ENCODE data around the gene ZNF516.

The ZNF516 gene

GRCh38 chr18:76338088-76338487 is 157.0 kb downstream of the ZNF516 start:
- DNase-seq (ENCODE audit: low read depth) = no peak

GRCh38 chr18:76335859-76336640 is 159.0 kb downstream of the ZNF516 start:
- no peak for DNase-seq (ENCODE audit: low read depth)

- DNase-seq (ENCODE audit: low read depth) = no peak
These were observed 166.9 kb downstream of the ZNF516 start for GRCh38 chr18:76328140-76328539.

- DNase-seq (ENCODE audit: low read depth) = no peak
These were observed 171.2 kb downstream of the ZNF516 start for GRCh38 chr18:76323891-76324290.

GRCh38 chr18:76322686-76323085 is 172.4 kb downstream of the ZNF516 start:
- DNase-seq (ENCODE audit: low read depth) = no peak

- no peak for DNase-seq (ENCODE audit: low read depth)
These were observed 175.7 kb downstream of the ZNF516 start for GRCh38 chr18:76319366-76319765.

- DNase-seq (ENCODE audit: low read depth) = no peak
These were observed 176.4 kb downstream of the ZNF516 start for GRCh38 chr18:76318607-76319006.

- DNase-seq (ENCODE audit: low read depth) = no peak
These were observed 177.9 kb downstream of the ZNF516 start for GRCh38 chr18:76317136-76317535.

GRCh38 chr18:76315722-76316230 is 179.3 kb downstream of the ZNF516 start:
- no peak for DNase-seq (ENCODE audit: low read depth)

GRCh38 chr18:76314496-76314895 is 180.5 kb downstream of the ZNF516 start:
- DNase-seq (ENCODE audit: low read depth) = no peak

- DNase-seq (ENCODE audit: low read depth) = no peak
These were observed 181.0 kb downstream of the ZNF516 start for GRCh38 chr18:76314015-76314414.
